ENCODE measurements around the gene SARDH. TPM values are rescaled to one million over a fixed set of nuclear protein-coding genes. Genes with fewer than 3 reads are reported as not detected.
"Not testable (repeated sequence)": the region's sequence is repeated elsewhere in the genome, so short reads cannot be mapped to it uniquely, and the experiment has no call there.

SARDH gene
- total RNA-seq, 1 donor from 2014 or later, result 0.20 TPM

DNA sequence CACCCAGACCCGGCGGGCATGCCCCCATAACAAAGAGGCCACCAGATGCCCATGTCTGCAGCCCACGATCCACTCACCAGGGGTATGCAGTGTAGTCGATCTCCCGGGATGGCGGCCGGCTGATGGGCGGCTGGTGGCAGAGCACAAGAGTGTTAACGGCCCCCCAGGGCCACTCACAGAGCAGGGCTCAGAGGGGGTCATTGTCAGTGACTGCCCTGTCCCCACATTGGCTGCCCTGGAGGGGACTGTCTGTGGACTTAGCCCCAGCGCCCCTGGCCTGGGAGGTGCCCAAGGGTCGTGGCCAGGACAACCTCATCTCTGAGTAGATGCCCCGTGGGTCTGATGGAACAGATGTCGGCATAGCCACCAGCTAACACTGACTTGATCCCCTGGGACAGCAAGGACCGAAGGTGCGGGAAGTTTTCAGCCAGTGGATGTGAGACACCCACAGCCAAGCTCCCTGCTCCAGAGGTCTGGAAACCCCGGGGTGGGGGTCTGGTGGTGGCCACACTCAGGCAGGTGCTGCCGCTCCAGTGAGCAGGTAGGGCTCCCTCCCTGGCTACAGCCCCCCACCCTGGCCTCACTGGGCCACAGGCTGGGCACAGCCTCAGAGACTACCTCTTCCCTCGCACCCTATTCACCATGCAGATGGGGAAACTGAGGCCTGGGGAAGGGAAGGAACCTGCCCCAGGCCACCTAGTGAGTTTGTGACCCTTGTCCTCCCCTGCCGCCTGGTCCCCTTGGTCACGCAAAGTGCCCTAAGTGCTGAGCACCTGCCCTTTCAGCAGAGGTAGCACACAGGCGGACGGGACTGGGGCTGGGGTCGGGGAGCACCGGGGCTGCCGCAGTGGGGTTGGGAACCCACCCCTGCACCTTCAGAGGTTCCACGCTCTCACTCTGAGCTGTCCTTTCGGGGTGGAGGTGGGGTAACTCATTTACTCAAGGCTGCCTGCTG lies 38.1 kb upstream of the SARDH start:
- DNase-seq (ENCODE audit: low read depth, low spot score), result no peak

DNA sequence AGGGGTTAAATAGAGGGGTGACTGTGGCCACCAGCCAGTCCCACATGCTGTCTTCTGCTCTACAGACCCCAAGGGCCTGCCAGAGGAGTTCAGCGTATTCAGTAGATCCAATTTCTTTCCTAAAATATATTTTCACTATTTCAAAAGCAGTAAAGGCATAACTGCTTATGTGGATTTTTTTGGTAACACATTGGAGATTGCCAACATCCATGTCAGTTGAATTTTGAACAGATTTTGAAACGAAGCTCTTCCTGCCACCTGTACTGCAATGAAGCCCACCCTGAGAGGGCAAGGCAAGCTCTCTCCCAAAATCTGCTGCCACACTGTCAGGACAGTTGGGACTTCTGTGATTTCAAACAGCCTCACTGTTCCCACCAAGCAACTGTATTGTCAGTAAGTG lies 37.1 kb upstream of the SARDH start:
- DNase-seq (ENCODE audit: low read depth, low spot score), result no peak

DNA sequence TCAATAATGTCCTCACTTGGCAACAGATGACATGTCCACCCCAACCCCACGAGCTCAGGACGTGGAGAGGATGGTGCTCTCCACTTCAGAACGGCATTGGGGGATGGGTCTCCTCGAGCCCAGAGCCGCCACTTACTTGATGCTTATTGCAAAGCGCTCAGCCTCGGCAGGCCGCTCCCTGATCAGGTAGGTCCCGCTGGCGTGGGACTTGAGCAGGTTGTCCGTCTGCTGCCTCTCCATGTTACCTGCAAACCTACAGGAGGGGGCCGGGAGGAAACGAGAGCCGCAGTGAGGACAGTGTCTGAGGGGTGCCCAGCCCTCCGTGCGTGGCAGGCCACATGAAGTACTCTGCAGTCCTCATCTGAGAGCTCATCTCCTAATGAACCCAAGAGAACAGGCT lies 36.6 kb upstream of the SARDH start:
- DNase-seq (ENCODE audit: low read depth, low spot score), result no peak

DNA sequence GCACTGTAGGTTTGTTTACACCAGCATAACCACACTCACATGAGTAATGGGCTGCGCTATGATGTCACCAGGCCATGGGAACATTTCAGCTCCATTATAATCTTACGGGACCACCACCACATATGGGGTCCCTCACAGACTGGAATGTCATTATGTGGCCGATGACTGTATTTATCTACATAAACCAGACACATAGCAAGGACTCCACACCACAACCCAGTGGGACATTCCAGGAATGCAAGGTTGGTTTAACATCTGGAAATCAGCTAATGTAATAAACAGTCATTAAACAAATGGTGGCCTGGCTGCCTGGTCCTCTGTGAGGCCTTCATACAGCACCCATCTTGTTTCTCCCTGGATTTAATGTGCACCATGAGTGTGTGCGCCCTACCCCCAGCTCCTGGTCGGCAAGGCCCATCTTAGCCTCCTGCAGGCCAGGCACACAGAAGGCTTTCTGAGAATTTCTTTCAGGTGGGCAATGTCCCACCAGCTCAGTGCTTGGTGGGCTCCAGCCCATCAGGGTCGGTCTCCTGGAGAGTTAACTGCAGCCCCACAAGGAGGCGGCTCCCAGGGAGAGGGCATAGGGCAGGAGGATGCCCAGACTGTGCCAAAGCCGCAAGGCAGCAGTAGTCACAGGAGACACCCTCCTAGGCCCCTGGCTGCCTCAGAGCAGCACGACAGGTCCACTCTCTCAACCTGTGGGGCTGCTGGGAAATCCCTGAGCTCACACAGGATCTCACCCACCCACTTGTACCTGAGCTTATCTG lies 35.9 kb upstream of the SARDH start:
- DNase-seq (ENCODE audit: low read depth, low spot score), result no peak

DNA sequence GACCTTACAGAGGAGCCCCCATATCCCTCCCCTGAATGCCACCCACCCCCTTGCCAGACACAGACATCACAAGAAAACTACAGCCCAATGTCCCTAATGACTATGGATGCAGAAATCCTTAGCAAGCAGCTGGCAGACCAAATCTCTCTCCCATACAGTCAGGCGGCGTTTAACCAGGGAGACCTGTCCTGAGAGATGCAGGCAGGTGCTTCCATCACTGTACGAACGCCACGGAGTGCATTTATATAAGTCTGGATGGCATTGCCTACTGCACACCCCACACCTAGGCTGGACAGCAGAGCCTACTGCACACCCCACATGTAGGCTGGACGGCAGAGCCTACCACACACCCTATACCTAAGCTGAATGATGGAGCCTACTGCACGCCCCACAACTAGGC lies 34.4 kb upstream of the SARDH start:
- DNase-seq (ENCODE audit: low read depth, low spot score), result no peak

DNA sequence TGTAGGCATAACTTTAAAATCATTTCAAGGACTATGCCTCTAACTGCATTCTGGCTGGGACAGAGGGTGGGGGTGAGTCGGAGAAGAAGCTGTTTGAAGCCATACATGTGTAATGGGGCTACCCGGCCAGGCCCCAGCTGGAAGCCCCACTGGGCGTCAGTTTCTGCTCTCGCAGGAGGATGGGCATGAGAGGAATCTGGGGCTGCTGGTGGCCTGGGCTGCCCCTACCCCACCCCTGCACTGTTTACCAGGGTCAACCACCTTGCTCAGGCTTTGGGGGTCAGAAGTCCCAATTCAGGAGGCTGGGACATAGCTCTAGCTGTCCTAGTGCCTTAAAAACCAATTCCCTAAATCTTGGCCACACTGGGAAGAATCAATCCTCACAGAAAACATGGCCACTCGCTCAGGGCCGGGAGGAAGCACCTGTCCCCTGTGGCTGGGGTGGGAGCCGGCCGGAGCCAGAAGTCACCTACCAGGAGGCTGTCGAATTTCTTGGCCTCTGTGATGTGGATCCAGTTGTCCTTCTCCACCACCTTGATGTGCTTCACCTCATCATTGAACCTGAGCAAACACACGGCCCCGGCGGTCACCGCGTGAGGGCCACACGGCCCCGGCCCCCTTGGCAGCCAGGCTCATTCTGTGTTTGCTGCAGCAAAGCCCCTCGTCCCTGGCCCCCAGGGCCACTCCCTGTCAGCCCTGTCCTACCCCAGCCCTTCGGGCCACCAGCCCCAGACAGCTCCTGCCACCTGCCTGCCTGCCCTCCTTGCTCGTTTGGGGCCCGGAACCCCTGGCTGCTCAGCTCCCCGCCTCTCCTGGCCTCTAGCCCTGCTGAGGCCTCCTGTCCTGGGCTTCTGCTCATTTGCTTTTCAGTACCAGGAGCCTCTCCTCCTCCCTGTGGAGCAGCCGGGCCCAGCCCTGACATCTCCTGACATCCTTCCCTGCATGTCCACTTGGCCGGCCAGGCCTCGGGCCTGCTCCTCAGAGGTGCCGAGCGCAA lies 33.6 kb upstream of the SARDH start:
- no peak for DNase-seq (ENCODE audit: low read depth, low spot score)

DNA sequence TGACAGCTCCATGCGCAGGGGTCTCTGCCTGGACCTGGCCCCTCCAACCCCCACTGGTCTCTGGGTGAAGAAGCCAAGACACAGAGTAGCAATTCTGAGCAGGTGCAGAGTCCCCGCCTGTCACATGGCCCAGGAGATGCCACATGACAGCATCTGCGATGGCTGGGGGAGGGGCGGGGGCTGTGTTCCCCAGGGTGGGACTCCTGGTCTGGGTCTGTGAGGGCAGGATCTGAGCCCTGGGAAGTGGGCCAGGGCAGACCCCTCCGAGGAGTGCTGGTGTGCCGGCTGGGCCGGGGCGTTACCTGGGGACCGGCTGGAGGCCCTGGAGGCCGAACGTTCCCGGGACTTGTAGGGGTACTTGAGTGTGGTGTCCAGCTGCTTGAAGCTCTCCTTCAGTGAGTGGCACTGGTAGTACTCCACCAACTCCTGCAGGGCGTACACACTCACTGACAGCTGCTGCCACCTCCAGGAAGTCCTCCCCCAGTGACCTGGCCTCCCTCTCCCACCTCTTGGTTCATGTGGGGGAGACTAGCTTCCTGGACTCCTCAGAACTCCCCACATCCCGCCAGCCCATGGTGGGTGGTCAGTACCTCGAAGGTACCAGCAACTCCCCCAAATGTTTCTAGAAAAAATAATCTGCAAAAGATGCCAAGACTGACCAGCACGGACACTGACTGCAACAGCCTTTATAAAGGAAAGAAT lies 32.1 kb upstream of the SARDH start:
- DNase-seq (ENCODE audit: low read depth, low spot score), result no peak

DNA sequence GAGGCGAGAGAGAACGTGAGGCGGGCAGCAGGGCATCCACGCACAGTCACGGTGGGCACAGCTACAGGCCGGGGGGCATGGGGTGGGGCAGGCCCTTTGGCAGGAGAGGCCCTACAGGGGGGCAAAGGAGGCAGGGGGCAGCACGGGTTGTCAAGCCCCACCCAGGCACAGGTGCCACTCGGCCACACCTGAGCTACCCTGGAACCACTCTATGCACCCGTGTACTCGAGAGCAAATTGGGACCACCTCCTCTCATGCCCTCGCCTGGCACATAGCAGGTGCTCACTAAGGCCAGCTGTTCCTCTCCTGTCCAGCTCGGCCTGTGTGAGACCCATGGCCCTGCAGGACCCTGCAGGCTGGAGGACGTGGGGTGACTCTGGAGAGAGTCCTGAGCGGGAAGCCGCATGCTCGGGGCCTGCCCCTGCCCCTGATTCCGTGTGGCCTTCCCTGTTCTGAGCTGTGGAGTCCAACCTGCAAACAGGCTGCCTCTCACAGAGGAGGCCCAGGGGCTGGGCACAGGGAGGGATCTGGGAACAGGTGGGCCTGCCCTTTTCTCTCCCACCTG lies 31.4 kb upstream of the SARDH start:
- DNase-seq (ENCODE audit: low read depth, low spot score), result no peak

DNA sequence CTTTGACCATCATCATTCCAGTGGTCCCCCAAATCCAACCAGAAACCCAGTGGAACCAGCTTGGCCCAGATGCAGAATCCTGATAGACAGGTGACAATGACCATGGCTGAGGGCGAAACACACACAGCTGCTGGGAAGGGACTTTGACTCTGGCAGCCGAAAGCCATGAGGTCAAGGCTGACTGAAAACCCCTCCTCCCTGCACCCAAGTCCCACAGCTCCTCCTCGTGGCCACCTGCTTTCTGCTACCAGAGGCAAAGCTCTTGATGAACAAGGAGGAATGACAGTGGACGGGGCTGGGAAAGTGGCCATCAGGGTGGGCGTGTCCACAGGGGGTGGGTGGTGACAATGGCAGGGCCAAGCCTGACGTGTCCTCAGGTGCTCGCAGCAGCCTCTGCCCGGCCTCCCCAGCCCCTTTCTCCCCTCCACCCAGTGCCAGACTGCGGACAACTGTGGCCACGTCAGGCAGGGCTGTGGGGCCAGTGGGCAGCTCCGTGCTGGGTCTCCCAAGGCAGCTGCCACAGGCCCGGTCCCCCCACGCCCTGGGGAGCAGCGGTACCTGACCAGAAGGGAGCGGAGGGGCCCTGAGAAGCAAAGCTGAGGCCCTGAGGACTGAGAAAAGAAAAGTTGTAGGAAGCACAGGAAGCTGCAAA lies 30.8 kb upstream of the SARDH start:
- no peak for DNase-seq (ENCODE audit: low read depth, low spot score)

DNA sequence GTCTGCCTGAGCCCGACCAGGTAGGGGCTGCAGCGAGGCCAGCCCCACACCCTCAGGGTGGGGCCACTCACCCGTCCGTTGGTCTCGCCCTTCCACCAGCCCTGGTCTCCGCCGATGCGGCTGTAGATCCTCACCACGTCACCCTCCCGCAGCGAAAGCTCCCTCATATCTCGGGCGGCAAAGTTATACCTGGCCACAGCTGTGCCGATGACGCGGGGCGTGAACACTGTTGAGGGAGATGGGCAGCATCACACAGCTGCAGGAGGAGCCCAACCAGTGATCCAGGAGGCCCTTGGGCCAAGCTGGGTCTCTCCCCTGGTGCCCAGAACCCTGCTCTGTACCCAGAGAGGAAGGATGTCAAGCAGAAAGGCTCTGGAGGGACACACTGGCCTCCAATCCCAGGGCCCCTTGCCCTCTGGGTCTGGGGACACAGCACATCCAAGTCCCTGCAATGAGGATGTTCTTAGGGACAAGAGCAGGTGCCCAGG lies 30.3 kb upstream of the SARDH start:
- no peak for DNase-seq (ENCODE audit: low read depth, low spot score)

DNA sequence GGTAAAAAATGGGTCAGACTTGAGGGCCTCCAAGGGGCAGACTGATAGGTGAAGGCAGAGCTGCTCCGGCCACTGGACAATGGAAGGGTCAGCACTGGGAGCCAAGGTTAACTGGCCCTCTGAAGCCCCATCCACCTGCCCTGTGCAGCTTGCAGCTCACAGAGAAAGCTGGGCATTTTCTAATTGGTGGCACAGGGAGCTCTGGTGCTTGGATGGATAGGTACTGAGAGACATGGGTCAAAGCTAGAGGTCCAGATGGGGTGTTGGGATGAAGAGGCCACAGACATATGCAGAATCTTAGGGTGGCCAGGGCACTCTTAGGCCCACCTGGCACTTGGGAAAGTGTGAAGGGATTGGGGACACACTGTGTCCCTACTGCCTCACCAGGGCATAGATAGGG lies 29.5 kb upstream of the SARDH start:
- no peak for DNase-seq (ENCODE audit: low read depth, low spot score)

DNA sequence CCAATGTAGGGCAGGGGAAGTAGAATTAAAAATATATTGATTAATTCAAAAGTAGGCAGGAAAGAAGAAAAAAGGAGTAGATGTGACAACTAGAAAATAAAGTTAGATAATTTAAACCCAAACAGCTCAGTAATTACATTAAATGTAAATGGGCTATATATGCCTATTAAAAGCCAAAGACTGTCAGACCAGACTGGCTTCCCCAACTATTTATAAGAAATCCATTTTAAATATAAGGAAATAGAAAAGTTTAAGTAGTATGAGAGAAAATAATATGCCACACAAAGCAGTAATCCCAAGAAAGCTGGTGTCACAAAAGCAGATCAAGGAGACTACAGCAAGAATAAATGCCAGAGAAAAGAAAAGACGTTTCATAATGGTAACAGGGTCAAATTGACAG lies 28.9 kb upstream of the SARDH start:
- no peak for DNase-seq (ENCODE audit: low read depth, low spot score)

DNA sequence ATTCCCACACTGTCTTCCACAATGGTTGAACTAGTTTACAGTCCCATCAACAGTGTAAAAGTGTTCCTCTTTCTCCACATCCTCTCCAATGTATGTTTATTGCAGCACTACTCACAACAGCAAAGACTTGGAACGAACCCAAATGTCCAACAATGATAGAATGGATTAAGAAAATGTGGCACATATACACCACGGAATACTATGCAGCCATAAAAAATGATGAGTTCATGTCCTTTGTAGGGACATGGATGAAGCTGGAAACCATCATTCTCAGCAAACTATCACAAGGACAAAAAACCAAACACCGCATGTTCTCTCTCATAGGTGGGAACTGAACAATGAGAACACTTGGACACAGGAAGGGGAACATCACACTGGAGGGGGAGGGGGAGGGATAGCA lies 28.1 kb upstream of the SARDH start:
- DNase-seq (ENCODE audit: low read depth, low spot score), result not testable (repeated sequence)

DNA sequence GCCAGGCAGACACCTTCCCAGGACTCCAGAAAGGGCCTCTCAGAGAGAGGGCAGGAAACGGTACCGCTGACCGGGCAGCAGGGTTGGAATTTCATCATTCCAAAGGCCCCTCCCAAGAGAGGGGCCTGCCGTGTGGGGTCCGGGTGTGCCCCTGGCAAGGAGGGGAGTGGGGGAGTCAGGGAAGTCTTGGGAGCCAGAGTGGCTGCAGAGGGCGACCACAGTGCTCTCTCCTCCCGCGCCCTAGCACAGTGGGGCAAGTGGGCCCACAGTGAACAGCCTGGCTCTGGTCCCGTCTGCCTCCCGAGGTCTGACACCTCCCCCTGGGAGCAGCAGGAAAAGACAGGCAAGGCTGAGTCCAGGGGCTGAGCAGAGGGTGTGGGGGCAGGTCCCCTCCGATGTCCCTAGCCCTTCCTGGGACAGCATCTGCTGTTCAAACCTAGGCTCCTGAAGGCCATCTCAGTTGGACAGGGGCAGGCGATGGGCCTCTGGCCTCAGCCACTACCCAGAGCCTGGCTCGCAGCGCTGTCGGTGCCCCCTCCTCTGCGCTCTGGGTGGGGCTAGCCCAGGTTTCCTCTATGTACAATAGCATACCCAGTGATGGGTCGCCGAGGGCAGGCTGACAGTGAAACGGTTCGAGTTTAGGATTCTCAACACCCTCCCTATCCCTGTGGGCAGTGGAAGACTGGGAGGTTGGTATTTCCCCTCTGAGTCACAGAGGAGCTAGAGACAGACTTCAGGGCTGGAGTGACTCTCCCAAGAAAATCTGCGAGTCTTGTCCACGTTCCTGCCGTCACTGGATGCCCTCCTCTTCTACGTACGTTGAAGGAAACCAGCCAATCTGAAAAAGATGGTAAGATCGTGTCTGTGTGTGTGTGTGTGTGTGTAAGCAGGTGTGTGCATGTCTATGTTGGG lies 25.4 kb upstream of the SARDH start:
- DNase-seq (ENCODE audit: low read depth, low spot score), result no peak

DNA sequence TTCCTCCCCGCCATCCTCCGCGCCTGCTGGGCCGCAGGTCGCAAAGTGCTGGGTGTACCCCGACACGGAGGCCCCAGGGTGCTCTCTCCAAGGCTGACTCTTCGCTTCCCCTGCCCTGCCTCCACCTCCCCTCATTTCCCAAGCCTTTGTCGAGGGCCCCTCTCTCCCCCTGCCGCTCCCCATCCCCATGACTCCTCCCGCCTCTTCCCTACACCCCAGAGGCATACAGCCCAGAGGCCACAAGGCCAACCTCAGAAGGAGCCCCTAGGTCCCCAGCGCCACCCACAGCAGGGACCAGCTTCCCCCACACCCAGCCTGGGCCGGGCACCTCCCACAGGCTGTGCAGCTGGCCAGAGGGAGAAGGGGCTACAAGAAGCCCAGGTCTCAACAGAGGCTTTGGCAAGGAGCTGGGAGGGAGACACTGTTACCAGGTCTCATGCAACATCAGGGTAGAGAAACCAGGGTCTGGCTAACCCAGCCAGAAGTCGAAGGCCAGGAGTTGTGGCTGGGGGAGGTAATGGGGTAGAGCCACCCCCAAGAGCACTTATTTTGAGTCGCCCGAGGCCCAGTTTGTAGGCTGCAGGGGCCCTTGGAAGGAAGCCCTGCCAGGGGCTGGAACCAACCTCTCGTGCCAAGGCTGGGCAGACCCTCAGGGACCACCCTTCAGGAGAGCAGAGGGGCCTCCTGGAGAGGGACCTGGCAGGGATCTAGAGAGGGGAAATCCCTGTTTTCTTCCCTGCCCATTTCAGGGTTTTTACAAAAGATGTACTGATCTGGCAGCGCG lies 24.5 kb upstream of the SARDH start:
- no peak for DNase-seq (ENCODE audit: low read depth, low spot score)

DNA sequence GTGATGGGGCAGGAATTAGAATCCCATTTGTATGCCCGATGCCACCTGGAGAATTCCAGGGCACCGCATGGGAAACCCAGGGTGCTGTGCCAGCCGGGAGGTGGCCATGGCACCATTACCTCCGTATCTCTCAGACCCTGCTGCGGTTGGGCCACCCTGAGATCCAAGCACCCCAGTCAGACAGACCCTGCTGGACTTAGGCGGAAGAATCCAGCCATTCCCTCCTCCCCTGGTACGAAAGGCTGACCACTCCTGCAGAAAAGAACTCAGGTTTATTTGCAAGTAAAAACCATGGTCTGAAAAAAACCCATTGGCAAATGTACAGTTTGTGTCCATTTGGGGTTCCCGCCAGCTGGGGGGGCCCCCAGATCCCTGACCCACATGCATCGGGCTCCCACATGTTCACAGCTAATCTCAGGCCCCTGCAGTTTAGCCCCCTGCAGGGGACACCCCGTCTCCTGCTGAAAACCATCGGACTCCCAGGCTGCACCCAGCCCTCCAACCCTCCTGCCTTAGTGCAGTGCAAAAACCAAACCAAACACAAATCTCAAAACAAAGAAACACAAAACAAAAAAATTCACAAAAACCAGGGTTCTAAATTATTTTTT lies 23.6 kb upstream of the SARDH start:
- no peak for DNase-seq (ENCODE audit: low read depth, low spot score)

DNA sequence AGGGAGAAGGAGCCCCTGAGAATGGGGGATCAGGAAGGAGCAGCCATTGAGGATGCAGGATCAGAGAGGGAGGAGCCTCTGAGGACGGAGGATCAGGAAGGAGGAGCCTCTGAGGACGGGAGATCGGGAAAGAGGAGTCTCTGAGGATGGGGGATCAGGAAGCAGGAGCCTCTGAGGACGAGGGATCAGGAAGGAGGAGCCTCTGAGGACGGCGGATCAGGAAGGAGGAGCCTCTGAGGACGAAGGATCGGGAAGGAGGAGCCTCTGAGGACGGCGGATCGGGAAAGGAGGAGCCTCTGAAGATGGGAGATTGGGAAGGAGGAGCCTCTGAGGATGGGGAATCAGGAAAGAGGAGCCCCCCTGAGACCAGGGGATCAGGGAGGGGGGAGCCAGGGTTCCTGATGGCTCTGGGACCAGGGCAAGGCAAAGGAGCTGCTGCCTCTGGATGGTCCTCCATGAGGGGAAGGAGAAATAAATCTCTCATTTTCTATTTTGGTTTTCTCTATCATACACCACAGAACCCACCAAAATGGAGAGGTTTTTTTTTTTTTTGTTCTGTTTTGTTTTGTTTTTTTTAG lies 22.6 kb upstream of the SARDH start:
- DNase-seq (ENCODE audit: low read depth, low spot score), result no peak
